Breast epithelium (tissue), 4 donors: ENCODE measurements around the gene KLHL22. TPM values are rescaled to one million over a fixed set of nuclear protein-coding genes. Genes with fewer than 3 reads are reported as not detected.

Source experiments
- DNase-seq, 2 donors: peaks; one replicate each; pipeline ENCODE4 v3.0.0-alpha.2; 2019; ENCODE audit warnings: low spot score in 2 of 2
- H3K27ac ChIP-seq, 2 donors: fragments of 200-600 bp; sonication (generic) in 1 of 2; one replicate each; pipeline ENCODE4 v1.5.1; 2016 to 2019; ENCODE audit warnings: mild to moderate bottlenecking in 1 of 2
- H3K27me3 ChIP-seq, 2 donors: fragments of 200-600 bp; sonication (generic) in 1 of 2; one replicate each; pipeline versions ENCODE4 v1.5.1 to v1.6.0; 2017 to 2019; ENCODE audit warnings: control low read depth in 1 of 2, mild to moderate bottlenecking in 1 of 2
- H3K36me3 ChIP-seq: fragments of 200-600 bp; one replicate; pipeline ENCODE4 v1.5.1; 2019
- H3K4me1 ChIP-seq, 2 donors: fragments of 200-600 bp; sonication (generic); one replicate each; pipeline ENCODE4 v1.5.1; 2016 to 2019; ENCODE audit warnings: control low read depth in 1 of 2
- H3K4me3 ChIP-seq, 3 donors: fragments of 200-600 bp; sonication (generic); 1 replicate in 2 of 3; 2 replicates in 1 of 3; pipeline ENCODE4 v1.5.1; 2016 to 2019; ENCODE audit warnings: mild to moderate bottlenecking in 3 of 3, moderate library complexity in 2 of 3
- H3K9me3 ChIP-seq, 2 donors: fragments of 200-600 bp; sonication (generic) in 1 of 2; one replicate each; pipeline ENCODE4 v1.5.1; 2016 to 2019; ENCODE audit warnings: control low read depth in 1 of 2
- CTCF ChIP-seq, 3 donors: fragments of 450-650 bp; IDR thresholded peaks; one replicate each; pipeline ENCODE4 v1.5.1; 2016 to 2017; ENCODE audit warnings: antibody characterized with exemption in 3 of 3, mild to moderate bottlenecking in 3 of 3, moderate library complexity in 3 of 3
- POLR2A ChIP-seq: fragments of 450-650 bp; IDR thresholded peaks from one replicate; pipeline ENCODE4 v1.6.1; 2016; ENCODE audit warnings: antibody characterized with exemption, mild to moderate bottlenecking, moderate library complexity
- POLR2AphosphoS5 ChIP-seq, 3 donors: sonication (generic); formaldehyde crosslinking; IDR thresholded peaks; one replicate each; pipeline ENCODE4 v1.6.1; 2017; ENCODE audit warnings: antibody characterized with exemption in 3 of 3
- intact Hi-C: fragments of 100-400 bp; cut with DNase I; formaldehyde crosslinking; loops from one replicate; pipeline ENCODE4 v1.15.1; 2023; ENCODE audit warnings: low total_unique reads
- total RNA-seq, 3 donors: library from RNA; depleted of rRNA; stranded (reverse); fragments of >200 nt; gene quantifications; one replicate each; pipeline ENCODE4 v1.1.0, GENCODE V29; 2016

Gene KLHL22
- total RNA-seq, 3 donors from 2014 or later, result 28.5 to 38.0 (median 35.4) TPM

GRCh38 chr22:20440637-20441591 lies 54.7 kb downstream of the KLHL22 start:
- Histone ChIP-seq H3K27me3 (peaks cover 0 to 2% of the 10 kb centered on the region in 2 donors), H3K36me3 (no peaks in the 10 kb centered on the region), H3K27ac (no peak overlapping the region), H3K9me3 (no peaks in the 10 kb centered on the region), H3K4me3 (no peak overlapping the region), H3K4me1 (no peaks in the 10 kb centered on the region)
- no peak for DNase-seq
- intact Hi-C loops, result no loop called here
- TF ChIP-seq POLR2AphosphoS5 (IDR thresholded peaks at IDR 0.05), result no peak
- TF ChIP-seq POLR2A, result no peak
- TF ChIP-seq CTCF (IDR thresholded peaks at IDR 0.05), result no peak

- peaks cover 0 to 9% of the 10 kb centered on the region in 2 donors for H3K27me3 ChIP-seq
- peak overlapping the region in 1 of 2 donors; percentile 3 for H3K27ac ChIP-seq
- no peaks in the 10 kb centered on the region for H3K9me3 ChIP-seq
- H3K4me1 ChIP-seq, result no peaks in the 10 kb centered on the region
- no peak overlapping the region for H3K4me3 ChIP-seq
- intact Hi-C loops, result no loop called here
- no peaks in the 10 kb centered on the region for H3K36me3 ChIP-seq
- TF ChIP-seq POLR2A, result no peak
- TF ChIP-seq POLR2AphosphoS5 (IDR thresholded peaks at IDR 0.05), result no peak
- TF ChIP-seq CTCF (IDR thresholded peaks at IDR 0.05), result no peak
- no peak for DNase-seq
These were observed 55.5 kb downstream of the KLHL22 start for GRCh38 chr22:20439928-20440575.

- TF ChIP-seq POLR2A (no peak), CTCF (IDR thresholded peaks at IDR 0.05) (no peak), POLR2AphosphoS5 (IDR thresholded peaks at IDR 0.05) (no peak)
- Histone ChIP-seq H3K4me3 (no peak overlapping the region), H3K4me1 (no peaks in the 10 kb centered on the region), H3K36me3 (no peaks in the 10 kb centered on the region), H3K9me3 (no peaks in the 10 kb centered on the region), H3K27ac (peak overlapping the region in 1 of 2 donors; percentile 97), H3K27me3 (peaks cover 0 to 9% of the 10 kb centered on the region in 2 donors)
- intact Hi-C loops, result no loop called here
- no peak for DNase-seq
These were observed 56.1 kb downstream of the KLHL22 start for GRCh38 chr22:20439556-20439927.

- Histone ChIP-seq H3K9me3 (no peaks in the 10 kb centered on the region), H3K4me1 (no peaks in the 10 kb centered on the region), H3K27ac (peak overlapping the region; percentile 85 to 97), H3K27me3 (peaks cover 0 to 9% of the 10 kb centered on the region in 2 donors), H3K4me3 (peak overlapping the region; percentile 62 to 87 (median 69)), H3K36me3 (no peaks in the 10 kb centered on the region)
- TF ChIP-seq CTCF (IDR thresholded peaks at IDR 0.05), result no peak
- no peak for TF ChIP-seq POLR2A
- no peak for TF ChIP-seq POLR2AphosphoS5 (IDR thresholded peaks at IDR 0.05)
- DNase-seq, result no peak
- intact Hi-C loops, result no loop called here
These were observed 56.7 kb downstream of the KLHL22 start for GRCh38 chr22:20438678-20439492.
